GM10847 (cell line): ENCODE measurements around the gene MYO1C.

Source experiments
- POLR2A ChIP-seq: IDR thresholded peaks from 2 replicates; pipeline ENCODE4 v1.6.1; 2011; ENCODE audit not compliant: insufficient read length; ENCODE audit errors: extremely low read depth

Gene MYO1C

DNA sequence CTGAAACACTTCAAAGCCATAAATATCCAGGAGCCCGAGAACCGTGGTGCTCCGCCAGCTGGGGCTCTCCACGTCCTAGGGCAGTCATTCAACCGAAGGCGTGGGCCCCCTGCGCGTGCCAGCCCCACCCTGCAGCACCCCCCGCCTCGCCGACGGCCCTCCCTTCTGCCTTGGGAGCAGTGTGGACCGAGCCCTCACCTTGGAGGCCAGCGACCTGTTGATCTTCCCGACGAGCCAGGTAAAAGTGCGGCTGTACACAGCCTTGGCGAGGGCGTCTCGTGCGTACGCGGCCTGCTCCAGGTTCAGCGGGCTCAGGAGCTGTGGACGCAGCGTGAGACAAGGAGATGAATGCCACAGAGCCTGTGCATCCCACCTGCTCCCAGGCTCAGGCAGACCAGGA, 14.1 kb downstream of the MYO1C start:
- TF ChIP-seq POLR2A, result no peak

DNA sequence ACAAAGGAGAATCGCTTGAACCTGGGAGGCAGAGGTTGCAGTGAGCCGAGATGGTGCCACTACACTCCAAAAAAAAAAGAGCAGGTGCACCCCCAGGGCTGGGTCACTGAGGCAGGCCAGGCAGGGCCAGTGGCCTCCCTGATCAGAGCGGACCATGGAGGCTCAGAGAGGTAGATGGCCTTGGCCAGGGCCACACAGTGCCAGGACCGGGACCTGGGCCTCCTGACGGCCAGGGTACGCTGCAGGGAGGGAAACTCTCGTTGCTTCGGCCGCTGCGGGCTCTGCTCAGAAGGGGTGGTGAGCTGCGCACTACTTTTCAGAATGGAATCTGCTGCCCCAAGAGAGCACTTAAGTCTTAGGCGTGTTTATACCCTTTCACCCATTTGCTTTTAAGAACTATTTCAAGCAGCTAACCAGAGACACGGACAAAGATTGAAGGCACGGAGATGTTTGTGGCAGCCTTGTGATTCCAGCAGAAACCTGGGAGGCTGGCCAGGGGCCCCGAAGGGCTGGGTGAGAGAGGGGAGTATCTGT, 17.1 kb downstream of the MYO1C start:
- no peak for TF ChIP-seq POLR2A

GRCh38 chr17:1474402-1475189, 17.9 kb downstream of the MYO1C start:
- TF ChIP-seq POLR2A, result peak; percentile 11

DNA sequence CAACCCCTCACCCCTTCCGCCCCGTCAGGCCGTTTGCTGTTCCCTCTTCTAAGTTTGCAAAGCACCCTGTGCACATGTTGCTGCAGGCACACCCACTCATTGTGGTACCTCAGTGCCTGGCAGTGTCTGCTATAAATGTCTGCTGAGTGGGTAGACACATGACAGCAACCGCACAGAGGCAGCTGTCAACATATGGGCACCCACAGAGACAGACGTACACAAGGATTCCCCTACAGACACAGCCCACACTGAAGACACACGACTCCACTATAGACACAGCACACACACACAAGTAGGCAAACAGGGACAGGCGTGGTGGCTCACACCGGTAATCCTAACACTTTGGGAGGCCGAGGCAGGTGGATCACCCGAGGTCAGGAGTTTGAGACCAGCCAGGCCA, 18.6 kb downstream of the MYO1C start:
- TF ChIP-seq POLR2A, result no peak

DNA sequence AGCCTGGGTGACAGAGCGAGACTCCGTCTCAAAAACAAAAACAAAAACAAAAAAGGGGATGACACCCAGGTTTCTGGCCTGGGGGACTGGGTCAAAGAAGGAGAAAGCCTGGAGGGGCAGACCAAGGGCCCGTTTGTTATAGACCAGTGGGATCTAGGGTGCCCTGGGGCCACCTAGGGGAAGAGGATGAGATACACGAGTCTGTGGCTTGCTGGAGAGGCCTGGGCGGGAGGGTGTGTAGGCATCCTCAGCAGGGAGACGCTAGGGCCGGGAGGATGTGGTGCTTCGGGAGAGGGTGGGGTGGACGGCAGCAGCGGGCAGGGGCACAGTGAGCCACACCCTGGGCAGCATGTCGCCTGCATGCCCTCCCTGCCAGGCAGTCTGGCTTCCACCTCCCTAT, 19.3 kb downstream of the MYO1C start:
- no peak for TF ChIP-seq POLR2A

DNA sequence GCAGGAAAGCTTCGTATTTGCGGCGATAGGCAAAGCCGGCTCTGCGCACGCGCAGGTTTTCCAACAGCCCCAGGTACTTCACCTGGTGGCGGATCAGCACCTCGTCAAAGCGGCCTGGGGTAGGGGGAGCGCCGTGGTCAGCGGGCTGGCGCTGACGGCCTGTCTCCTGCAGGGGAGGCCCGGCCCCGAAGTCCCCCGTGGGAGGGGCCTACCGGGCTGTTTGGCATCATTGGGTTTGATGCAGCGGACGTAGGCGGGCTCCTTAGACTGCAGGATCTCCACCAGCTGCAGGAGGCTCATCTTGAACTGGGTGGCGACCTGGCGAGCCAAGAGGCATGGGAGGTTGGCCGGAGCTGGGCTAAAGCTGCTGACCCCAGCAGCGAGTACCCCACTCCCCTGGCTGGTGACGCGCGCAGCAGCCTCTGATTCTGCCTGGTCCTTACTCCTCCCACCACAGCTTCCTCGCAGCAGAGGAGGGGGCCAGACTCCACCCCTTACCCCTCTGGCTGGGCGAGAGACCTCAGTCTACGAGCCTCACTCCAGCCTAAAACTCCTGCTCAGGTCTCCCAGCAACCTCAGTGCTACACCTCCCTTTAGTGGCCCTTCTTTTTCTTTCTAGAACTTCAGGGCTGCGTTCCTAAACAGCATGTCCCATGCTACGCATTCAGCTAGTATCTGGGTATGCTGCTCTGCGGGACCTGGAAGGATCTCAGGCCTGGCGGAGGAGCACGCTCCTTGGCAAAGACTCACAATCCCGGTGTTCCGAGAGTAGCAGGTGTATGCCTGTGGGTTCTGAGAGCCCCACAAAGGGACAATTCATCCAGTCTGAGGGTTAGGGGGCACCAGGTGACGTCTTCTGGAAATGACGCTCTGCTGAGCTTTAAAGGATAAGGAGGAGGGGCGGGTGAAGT, 20.3 kb downstream of the MYO1C start:
- no peak for TF ChIP-seq POLR2A

- TF ChIP-seq POLR2A, result no peak
Observed at GRCh38 chr17:1471490-1471889, 21.0 kb downstream of the MYO1C start.

GRCh38 chr17:1470755-1471462, 21.6 kb downstream of the MYO1C start:
- no peak for TF ChIP-seq POLR2A

- TF ChIP-seq POLR2A, result no peak
Observed at GRCh38 chr17:1470071-1470754, 22.3 kb downstream of the MYO1C start.

- no peak for TF ChIP-seq POLR2A
Observed at GRCh38 chr17:1469231-1469852, 23.1 kb downstream of the MYO1C start.

GRCh38 chr17:1467898-1468492, 24.5 kb downstream of the MYO1C start:
- TF ChIP-seq POLR2A, result no peak

- no peak for TF ChIP-seq POLR2A
Observed at GRCh38 chr17:1467258-1467657, 25.2 kb downstream of the MYO1C start.

GRCh38 chr17:1464186-1464585, 28.3 kb downstream of the MYO1C start:
- TF ChIP-seq POLR2A, result no peak

- TF ChIP-seq POLR2A, result no peak
Observed at GRCh38 chr17:1462164-1463112, 30.0 kb downstream of the MYO1C start.
